HG02840 (cell line): ENCODE results near the gene ZNF667.

Experiments
- ATAC-seq: cut with Tn5 transposase; IDR thresholded peaks from one replicate; pipeline ENCODE4 v1.9.1; 2021; ENCODE audit warnings: mild to moderate bottlenecking, moderate library complexity, moderate number of reproducible peaks; ENCODE audit not compliant: unreplicated experiment, low FRiP score

ZNF667 gene

GRCh38 chr19:56476651-56477428 lies at the start of gene ZNF667:
TSS of gene ZNF667 (minus strand) at chr19:56477345. CDS start at chr19:56462370, 14,975 bp downstream.
- no peak for ATAC-seq

DNA sequence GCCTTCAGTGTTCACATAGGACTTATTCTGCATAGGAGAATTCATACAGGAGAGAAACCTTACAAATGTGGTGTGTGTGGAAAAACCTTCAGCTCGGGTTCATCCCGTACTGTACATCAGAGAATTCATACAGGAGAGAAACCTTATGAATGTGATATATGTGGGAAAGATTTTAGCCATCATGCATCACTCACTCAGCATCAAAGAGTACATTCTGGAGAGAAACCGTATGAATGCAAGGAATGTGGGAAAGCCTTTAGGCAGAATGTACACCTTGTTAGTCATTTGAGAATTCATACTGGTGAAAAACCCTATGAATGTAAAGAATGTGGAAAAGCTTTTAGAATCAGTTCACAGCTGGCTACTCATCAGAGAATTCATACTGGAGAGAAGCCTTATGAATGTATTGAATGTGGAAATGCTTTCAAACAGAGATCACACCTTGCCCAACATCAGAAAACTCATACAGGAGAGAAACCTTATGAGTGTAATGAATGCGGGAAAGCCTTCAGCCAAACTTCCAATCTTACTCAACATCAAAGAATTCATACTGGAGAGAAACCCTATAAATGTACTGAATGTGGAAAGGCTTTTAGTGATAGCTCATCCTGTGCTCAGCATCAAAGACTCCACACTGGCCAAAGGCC lies 48.2 kb upstream of the ZNF667 start:
- no peak for ATAC-seq

- ATAC-seq: no peak
Observed at GRCh38 chr19:56508290-56508778, 31.2 kb upstream of the ZNF667 start.

- ATAC-seq: no peak
Observed at GRCh38 chr19:56507446-56508289, 30.5 kb upstream of the ZNF667 start, which contains the start of gene ZNF471. TSS of gene ZNF471 (plus strand) at chr19:56507855. CDS start at chr19:56511572, 3,717 bp downstream.

- no peak for ATAC-seq
Observed at GRCh38 chr19:56504581-56504980, 27.4 kb upstream of the ZNF667 start.

- no peak for ATAC-seq
Observed at GRCh38 chr19:56491399-56491798, 14.3 kb upstream of the ZNF667 start.

- ATAC-seq: no peak
Observed at GRCh38 chr19:56477429-56478338, 539 bp upstream of the ZNF667 start.

- ATAC-seq: no peak
Observed at GRCh38 chr19:56476093-56476492, 1.1 kb downstream of the ZNF667 start.

DNA sequence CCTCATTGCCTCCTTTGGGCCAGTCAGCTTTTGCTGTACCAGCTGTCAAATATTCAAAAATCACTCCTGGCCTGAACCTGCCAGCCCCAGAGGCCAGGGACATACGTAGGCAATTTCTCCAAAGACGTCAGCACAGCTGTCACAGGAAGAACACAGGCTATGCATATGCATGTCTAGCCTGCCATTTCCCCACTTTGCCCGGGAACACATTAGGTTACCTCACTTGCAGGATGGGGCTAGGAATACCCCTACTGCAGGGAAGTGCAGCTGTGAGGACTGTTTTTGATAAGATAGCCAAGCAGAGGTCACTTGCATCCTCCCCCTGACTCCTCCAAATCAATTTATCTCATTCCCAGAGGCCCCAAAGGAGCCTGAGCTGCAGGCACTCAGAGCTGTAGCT lies 2.8 kb downstream of the ZNF667 start:
- ATAC-seq: no peak

- ATAC-seq: no peak
Observed at GRCh38 chr19:56441206-56441792, 35.8 kb downstream of the ZNF667 start.

- ATAC-seq: no peak
Observed at GRCh38 chr19:56423985-56424353, 53.2 kb downstream of the ZNF667 start.

DNA sequence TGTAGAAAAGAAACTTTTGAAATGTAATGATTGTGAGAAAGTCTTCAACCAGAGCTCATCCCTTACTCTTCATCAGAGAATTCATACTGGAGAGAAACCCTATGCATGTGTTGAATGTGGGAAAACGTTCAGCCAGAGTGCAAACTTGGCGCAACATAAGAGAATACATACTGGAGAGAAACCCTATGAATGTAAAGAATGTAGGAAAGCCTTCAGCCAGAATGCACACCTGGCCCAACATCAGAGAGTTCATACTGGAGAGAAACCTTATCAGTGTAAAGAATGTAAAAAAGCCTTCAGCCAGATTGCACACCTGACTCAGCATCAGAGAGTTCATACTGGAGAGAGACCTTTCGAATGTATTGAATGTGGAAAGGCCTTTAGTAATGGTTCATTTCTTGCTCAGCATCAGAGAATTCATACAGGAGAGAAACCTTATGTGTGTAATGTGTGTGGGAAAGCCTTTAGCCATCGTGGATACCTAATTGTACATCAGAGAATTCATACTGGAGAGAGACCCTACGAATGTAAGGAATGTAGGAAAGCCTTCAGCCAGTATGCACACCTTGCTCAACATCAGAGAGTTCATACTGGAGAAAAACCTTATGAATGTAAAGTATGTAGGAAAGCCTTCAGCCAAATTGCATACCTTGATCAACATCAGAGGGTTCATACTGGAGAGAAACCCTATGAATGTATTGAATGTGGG lies 53.7 kb downstream of the ZNF667 start:
- ATAC-seq: no peak

DNA sequence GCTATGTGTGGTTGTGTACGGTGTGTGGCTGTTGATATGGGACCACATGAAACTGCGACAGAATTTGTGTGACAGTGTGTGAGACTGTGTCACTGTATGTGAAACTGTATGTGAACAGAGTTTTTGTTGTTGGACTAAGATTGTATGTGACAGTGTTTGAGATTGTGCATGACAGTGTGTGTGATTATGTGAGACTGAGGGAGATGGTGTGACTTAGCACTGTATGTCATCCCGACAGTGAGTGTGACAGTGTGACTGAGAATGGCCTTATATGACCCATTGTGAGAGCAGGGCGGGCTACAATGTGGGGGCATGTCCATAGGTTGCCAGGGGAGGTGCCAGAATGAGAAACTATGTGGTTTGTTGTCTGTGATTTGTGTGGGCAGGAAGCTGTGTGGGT lies 72.1 kb downstream of the ZNF667 start:
- ATAC-seq: no peak

- no peak for ATAC-seq
Observed at GRCh38 chr19:56404705-56405056, 72.5 kb downstream of the ZNF667 start.

DNA sequence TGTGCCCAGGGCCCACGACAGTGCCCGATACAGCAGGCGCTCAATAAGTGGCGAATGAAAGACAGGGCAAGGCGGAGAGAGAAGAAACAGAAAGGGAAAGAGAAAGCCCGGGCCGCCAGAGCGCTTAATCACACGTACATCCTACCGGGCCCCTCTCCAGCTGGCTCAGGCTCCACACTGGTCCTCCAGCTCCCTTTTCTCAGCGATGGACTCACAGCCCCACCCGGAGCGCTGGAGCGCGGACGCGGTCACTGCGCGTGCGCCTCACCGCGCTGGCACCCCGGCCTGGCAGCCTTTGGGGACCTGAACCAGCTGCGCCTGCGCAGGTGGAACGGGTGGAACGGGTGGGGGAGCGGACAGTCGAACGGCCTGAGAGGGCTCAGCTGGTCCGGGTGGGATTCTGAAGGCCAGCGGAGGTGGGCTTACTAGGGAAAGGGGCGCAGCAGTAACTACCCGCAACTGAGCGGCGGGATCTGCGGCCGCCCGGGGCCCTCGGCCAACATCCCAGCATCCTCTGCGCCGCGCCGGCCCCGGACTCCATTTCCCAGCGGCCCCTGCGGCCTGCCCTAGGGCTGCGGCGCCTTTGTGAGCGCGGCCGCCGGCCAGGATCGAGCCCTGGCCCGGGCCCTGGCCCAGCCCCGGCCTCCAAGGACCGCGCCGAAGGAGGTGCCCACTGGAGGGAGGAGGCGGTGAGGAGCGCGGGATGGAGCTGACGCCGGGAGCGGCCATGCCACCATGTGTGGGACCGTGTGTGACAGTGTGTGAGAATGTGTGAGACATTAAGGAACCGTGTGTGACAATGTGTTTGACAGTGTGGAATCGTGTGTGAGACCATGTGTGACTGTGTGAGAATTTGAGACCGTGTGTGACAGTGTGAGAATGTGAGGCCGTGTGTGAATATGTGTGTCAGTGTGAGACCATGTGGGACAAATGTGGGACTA lies 73.1 kb downstream of the ZNF667 start, which contains the start of gene ZNF583:
Gene ZNF583, plus strand, starts transcription at position 569 of the 941 bp plus-strand sequence. CDS start 2,783 bp downstream, outside the sequence.
- ATAC-seq: peak; percentile 74

DNA sequence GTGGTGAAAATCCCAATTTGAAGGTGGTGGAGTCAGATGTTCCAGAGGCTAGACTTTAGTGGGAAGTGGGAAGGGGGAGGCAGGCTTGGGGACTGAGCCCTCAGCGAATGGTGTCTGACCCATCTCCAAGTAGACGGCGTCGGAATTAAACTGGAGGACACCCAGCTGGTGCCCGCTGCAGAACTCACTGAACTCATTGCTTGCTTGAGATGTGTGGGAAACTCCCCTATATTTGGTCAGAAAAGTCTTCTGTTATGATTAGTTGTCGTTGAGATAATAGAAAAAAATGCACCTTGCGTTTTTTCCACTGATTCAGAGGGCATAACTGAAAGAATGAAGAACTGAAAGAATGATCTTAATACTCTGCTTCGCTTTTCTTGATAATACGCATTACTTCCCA lies 73.9 kb downstream of the ZNF667 start:
- ATAC-seq: no peak

- no peak for ATAC-seq
Observed at GRCh38 chr19:56400485-56400884, 76.7 kb downstream of the ZNF667 start.

GRCh38 chr19:56398809-56399208 lies 78.3 kb downstream of the ZNF667 start:
- no peak for ATAC-seq
